RPMI8226 (cell line): ENCODE results near the gene ZBTB46.

Experiments
- DNase-seq: peaks from one replicate; pipeline ENCODE4 v3.0.0-alpha.2; 2015

ZBTB46 gene

DNA sequence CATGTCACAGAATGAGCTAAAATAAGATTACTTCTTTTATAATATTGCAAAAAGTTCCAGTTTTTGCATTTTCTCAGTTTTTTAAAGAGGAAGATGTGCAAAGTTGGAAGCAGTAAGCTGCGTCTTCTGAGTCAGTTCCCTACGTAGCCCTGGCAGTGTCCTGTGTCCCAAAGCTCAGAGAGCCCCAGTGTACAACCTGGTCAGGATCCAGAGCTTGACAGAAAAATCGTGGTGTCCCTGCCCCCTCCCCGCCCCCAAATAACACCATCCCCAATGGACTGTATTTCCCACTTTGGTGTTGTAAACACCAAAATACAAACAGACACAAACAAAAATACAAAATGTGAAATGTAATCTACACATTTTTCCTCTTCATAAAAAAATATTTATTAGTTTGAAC, 86.9 kb downstream of the ZBTB46 start:
- DNase-seq, result no peak

DNA sequence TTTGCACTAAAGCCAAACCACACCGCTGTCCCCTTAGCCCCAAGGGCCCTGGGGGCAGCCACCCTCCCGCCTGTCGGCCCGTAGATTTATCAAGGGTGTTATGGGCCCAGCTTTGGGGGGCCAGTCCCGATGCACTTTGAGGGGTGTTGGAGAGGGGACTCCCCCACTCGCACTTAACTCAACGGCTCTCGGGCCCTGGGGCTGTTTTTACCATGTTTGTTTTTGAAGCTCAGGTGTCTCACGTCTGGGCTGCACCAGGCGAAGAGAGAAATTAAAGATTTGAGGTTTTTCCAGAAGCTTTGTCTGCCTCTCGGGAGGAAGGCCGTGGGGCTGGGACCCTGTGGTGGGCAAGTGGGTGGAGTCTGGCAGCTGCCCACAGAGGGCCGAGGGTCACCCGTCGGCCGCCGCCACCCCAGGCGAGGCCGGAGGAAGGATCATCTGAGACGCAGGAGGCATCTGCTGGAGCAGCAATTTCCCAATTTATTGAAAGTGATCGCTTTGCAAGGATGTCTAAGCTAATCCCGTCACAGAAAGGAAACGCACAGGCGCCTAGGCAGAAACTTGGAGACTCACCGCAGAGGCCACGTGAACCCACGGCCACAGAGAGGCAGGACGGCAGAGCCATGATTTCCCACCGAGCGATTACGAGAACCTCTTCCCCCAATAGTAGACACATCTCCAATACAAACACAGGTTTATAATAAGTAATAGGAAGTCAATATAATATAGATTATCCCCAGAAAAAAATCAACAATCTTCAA, 87.7 kb downstream of the ZBTB46 start:
- no peak for DNase-seq

DNA sequence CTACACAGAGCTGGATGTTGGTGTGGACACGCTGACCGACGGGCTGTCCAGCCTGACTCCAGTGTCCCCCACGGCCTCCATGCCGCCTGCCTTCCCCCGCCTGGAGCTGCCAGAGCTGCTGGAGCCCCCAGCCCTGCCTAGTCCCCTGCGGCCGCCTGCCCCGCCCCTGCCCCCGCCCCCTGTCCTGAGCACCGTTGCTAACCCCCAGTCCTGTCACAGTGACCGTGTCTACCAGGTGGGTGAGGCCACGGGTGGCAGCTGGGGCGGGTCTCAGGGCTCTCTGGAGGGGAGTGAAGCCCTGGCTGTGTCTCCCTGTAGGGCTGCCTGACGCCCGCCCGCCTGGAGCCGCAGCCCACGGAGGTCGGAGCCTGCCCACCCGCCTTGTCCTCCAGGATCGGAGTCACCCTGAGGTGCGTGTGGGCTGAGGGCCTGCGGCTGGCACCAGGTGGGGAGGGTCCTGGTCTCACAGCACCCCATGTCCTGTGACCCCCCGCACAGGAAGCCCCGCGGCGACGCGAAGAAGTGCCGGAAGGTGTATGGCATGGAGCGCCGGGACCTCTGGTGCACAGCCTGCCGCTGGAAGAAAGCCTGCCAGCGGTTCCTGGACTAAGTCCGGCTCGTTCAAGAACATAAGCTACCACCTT, 88.6 kb downstream of the ZBTB46 start:
- no peak for DNase-seq

- DNase-seq, result no peak
Measured at GRCh38 chr20:63741676-63742380, 89.2 kb downstream of the ZBTB46 start.

DNA sequence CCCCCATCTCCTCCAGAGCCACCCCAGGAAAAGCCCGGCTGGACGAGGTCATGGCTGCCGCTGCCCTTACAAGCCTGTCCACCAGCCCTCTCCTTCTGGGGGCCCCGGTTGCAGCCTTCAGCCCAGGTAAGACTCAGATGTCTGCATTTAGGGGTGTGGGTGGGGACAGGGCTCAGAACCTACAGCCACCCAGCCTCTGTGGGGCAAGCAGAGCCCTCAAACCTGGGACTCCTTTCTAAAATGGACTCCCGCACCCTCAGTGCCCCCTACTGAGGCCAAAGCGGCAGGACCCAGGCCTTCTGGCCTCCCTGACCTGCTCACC, 89.7 kb downstream of the ZBTB46 start:
- no peak for DNase-seq

DNA sequence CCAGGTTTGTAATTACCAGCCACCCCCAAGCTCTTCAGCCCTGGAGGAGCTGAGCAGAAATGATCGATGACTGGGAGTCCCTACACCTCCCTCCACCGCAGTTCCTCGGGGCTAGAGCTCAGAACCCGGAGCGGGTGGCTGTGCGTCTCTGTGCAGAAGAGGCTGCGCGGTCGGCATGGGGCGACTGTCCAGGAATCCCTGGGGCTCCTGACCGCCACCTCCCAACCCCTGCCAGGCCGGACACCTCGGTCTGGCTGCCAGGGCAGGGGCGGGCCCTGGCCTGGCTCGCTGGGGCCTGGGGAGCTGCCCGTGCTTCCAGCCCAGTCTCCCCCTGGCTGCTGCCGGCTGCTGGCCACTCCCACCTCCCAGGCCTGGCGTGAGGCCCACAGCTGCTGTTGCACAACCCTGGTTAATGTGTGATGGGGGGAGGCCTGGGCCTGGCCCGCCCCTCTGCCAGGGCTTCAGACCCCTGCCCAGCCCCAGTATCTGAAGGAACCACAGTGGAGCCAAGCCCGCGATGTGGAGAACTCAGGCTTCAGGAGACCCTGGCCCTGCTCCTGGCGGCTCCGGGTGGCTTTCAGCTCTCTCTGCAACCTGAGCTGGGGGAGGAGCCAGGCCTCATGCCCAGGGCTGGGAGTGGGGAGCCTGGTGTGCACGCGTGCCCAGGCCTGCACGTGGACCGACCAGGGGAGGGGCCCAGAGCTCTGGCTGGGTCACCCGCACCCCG, 90.3 kb downstream of the ZBTB46 start:
- DNase-seq, result peak; percentile 20

- DNase-seq, result peak; percentile 34
Measured at GRCh38 chr20:63740070-63740626, 90.9 kb downstream of the ZBTB46 start.

GRCh38 chr20:63739130-63740069, 91.7 kb downstream of the ZBTB46 start, which contains the start of gene SLC2A4RG:
Gene SLC2A4RG, plus strand, starts transcription at chr20:63739776. Its CDS starts 137 bp downstream, at chr20:63739913.
- peak; percentile 88 for DNase-seq

- peak; percentile 66 for DNase-seq
Measured at GRCh38 chr20:63738687-63739129, 92.4 kb downstream of the ZBTB46 start.

GRCh38 chr20:63737945-63738686, 92.9 kb downstream of the ZBTB46 start:
- peak; percentile 79 for DNase-seq

DNA sequence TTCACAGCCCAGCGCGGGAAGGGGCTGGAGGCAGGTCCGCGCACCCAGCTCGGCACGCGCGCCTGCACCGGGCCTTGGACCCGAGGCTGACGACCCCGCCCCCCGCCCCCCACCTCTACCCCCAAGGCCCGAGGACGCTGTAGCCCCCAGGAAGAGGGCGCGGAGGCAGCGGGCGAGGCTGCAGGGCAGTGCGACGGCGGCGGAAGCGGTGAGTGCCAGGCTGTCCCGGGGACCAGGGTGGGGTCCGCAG, 93.4 kb downstream of the ZBTB46 start:
- no peak for DNase-seq

DNA sequence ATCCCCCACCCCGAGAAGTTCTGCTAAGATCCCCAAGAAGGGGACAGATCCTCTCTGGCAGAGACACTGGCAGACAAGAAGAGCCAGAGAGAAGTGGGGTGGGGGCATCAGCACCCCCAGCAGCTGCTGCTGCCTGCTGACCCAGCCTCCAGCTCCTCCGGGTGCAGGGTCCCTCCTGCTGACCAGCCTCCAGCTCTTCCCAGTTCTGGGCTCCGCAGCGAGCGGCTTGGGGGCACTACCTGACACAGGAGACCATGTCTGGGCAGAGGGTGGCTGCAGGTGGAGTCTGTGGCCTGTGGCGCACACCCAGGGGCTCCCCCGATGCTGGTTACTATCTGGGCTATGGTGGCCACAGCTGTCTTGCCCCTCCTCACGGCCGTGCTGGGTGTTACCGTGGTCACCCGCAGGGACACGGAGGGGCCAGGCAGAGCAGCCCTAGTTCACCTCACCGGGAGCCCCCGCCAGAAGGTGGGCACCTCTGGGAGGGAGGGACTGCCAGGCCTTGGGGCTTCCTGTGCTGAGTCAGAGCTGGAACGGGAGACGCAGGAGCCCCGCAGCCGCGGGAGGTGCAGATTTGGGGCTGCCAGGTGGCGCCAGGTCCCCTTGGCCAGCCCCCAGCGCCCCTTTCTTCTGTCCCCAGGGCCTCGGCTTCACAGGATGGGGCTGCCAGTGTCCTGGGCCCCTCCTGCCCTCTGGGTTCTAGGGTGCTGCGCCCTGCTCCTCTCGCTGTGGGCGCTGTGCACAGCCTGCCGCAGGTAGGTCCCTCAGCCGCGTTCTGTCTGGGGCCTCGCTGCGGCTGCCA, 94.0 kb downstream of the ZBTB46 start:
- DNase-seq, result peak; percentile 69

DNA sequence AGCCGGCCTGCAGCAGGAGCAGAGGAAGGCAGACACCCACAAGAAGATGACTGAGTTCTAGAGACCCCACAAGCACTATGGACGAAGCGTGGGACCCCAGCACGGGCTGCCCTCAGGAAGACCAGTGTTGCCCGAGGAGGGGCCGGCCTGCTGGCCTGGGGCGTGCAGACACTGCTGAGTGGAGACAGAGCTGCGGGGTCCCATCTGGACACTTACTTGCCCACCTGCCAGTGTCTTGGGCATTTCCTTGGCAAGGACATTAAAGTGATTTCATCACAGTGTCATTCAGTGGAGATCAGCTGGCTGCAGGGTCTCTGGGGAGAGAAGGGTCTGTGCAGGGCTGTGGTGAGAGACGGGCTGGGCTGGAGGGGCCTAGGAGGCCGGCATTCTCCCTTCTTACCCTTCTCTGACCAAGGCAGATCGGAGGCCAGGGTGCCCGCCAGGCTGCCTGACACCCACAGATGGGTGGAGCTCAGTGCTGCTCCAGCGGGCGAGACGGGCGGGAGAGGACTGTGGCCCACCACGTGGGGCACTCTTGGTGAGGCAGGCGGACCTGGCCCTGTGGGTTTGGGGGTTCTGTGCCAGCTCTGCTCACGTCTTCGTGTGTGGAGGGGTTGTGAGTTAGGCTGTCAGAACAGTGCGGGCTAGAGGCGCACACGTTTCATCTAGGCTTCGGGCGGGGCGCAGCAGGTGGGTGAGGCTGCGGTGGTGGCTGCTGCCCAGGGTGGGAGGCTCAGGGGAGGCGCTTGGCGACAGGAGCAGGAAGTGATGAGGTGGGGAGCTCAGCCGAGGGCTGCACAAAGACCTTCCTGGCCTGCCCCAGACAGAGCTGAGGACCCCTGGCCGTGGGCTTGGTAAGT, 95.0 kb downstream of the ZBTB46 start, which contains the start of gene LIME1:
LIME1 (plus strand) TSS at position 806 of the 860 bp plus-strand sequence. CDS start 886 bp downstream, outside the sequence.
- DNase-seq, result peak; percentile 94

GRCh38 chr20:63734946-63735858, 95.9 kb downstream of the ZBTB46 start:
- DNase-seq, result peak; percentile 66

GRCh38 chr20:63734111-63734945, 96.7 kb downstream of the ZBTB46 start:
- DNase-seq, result no peak

DNA sequence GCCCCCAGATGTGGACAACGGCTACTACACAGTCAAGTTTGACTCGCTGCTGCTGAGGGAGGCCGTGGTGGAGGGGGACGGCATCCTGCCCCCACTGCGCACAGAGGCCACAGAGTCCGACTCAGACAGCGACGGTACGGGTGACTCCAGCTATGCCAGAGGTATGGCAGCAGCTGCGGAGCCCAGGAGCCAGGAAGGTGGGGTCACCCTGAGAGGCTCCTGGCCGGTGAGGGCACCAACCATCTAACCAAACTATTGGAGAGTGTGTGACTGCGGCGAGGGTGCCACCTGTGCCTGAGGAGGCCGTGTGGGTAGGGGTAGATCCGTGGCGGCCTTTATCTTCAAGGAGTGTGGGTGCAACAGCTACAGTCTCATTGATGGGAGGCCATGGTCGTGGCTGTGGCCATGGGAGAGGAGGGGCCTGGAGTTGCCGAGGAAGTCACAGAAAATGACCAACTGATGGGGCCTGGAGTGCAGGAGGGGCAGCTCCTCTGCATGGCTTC, 97.4 kb downstream of the ZBTB46 start:
- no peak for DNase-seq

DNA sequence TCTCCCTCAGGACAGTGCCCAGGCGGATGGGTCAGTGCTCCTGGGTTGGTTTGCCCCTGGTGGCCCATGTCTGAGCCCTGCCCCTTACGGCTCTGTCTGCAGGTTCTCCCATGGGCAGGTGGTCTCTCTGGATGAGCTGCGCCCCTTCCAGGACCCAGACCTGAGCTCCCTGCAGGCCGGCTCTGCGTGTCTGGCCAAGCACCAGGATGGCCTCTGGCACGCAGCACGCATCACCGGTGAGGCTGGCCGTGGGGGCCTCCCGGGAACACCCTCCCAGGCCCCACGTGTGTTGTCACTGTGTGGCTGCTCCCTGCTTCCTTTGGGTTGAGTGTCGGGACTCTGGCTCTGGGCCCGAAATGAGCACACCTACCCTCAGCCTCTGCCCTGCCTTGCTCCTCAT, 97.9 kb downstream of the ZBTB46 start:
- DNase-seq, result no peak
